Stimulated activated CD4-positive, alpha-beta T cell treated with anti-CD3 and anti-CD28 coated beads, Interleukin-4, amount 100 ng/mL, for 4 hours (primary cell): ENCODE results near the gene MAG.
A peak's percentile ranks its signal among the peaks of the same experiment; 100 is the strongest.

Source experiments
- DNase-seq, 2 experiments: peaks; one replicate each; pipeline ENCODE4 v3.0.0-alpha.2; 2020

MAG gene

GRCh38 chr19:35321291-35321690, 29.3 kb downstream of the MAG start:
- no peak for DNase-seq

- DNase-seq = no peak
These were observed 30.1 kb downstream of the MAG start for GRCh38 chr19:35322014-35322413.

GRCh38 chr19:35327642-35328041, 35.7 kb downstream of the MAG start:
- no peak for DNase-seq

- no peak for DNase-seq
These were observed 36.9 kb downstream of the MAG start, which contains the start of gene CD22 for GRCh38 chr19:35328851-35329285. Gene CD22, plus strand, starts transcription at chr19:35329187. Its CDS starts 2,854 bp downstream, at chr19:35332041.

- no peak for DNase-seq
These were observed 37.4 kb downstream of the MAG start for GRCh38 chr19:35329323-35329722.

- DNase-seq = no peak
These were observed 38.5 kb downstream of the MAG start for GRCh38 chr19:35330475-35330874.

GRCh38 chr19:35331551-35332214, 39.7 kb downstream of the MAG start:
- no peak for DNase-seq

- DNase-seq = no peak
These were observed 40.9 kb downstream of the MAG start for GRCh38 chr19:35332817-35333216.

GRCh38 chr19:35334144-35334753, 42.3 kb downstream of the MAG start:
- no peak for DNase-seq

- no peak for DNase-seq
These were observed 44.4 kb downstream of the MAG start for GRCh38 chr19:35336166-35336955.

- no peak for DNase-seq
These were observed 45.4 kb downstream of the MAG start for GRCh38 chr19:35337097-35337983.

- no peak for DNase-seq
These were observed 46.0 kb downstream of the MAG start for GRCh38 chr19:35337984-35338296.

- no peak for DNase-seq
These were observed 48.5 kb downstream of the MAG start for GRCh38 chr19:35340431-35340830.

- DNase-seq = no peak
These were observed 49.0 kb downstream of the MAG start for GRCh38 chr19:35341006-35341405.

GRCh38 chr19:35341565-35342225, 49.7 kb downstream of the MAG start:
- no peak for DNase-seq

- no peak for DNase-seq
These were observed 50.5 kb downstream of the MAG start for GRCh38 chr19:35342430-35342829.

GRCh38 chr19:35344511-35345031, 52.6 kb downstream of the MAG start:
- DNase-seq = no peak

GRCh38 chr19:35345671-35346111, 53.7 kb downstream of the MAG start:
- no peak for DNase-seq

- DNase-seq = peak; percentile 59 to 73
These were observed 54.5 kb downstream of the MAG start for GRCh38 chr19:35346193-35347052.

- DNase-seq = peak; percentile 25 to 36
These were observed 55.4 kb downstream of the MAG start, which contains the start of gene FFAR1 for GRCh38 chr19:35347171-35347929. Gene FFAR1, plus strand, starts transcription at chr19:35347902. Its CDS starts 3,650 bp downstream, at chr19:35351552.
